Skeletal muscle cell (primary cell): ENCODE results near the gene CFAP100.
A peak's percentile ranks its signal among the peaks of the same experiment; 100 is the strongest.

ENCODE experiments used
- DNase-seq: peaks from one replicate; pipeline ENCODE4 v3.0.0-alpha.2; 2010; ENCODE audit warnings: low read depth
- H3K4me3 ChIP-seq: 2 replicates; pipeline ENCODE4 v1.5.1; 2011; ENCODE audit warnings: low read depth, mild to moderate bottlenecking, control low read depth, low read length, moderate library complexity

CFAP100 gene

DNA sequence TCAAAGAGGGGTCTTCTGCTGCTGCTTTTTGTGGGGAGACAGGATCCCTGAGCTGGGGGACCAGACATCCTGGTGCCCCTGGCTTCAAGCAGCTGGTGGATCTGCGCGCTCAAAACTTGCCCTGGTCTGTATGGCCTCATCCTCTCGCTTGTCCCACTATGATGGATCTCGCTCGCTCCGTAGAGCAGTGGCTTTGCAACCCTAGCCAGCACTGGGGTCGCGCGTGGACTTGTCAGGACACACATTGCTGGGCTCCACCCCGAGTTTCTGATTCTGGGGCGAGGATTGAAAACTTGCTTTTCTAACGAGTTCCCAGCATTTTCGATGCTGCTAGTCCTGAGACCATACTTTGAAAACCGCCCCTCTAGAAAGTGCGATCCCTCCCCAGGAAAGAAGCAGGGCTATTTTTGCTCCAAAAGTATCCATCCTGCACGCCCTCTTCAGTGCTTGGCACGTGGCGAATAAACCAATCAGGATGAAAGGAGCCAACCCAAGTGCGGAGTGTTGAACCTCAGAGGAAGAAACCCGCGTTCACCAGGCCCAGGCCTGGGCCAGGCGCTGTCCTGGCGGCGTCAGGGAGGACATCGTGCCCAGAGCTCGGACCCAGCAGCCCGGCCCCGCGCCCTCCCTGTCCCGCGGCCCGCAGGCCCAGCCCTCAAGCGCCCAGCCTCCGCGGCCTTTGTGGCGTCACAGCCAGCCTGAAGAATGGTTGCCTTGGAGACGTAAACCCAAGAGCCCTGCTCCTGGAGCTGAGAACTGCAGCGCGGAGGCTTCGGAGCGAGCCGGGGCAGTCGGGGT lies at the start of gene CFAP100:
CFAP100 (plus strand) TSS at position 731 of the 798 bp plus-strand sequence. CDS start 1,092 bp downstream, outside the sequence.
- DNase-seq, result no peak
- no peak within 1 kb of the TSS for H3K4me3 ChIP-seq

DNA sequence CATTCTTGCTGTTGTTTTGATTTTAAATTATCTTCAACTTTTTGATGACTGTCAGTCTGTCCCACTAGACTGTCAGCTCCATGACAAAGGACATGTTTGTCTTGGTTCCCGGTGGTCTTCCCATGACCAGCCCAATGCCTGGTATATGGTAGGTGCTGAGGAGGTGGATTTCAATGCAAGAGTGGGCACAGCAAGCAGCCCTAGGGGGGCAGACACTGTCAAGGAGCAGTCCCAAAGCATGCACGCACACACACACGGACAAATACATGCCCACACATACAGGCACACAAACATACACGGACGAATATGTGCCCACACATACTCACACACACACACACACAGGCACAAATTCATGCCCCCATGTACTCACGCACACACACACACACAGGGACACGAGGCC lies 49.5 kb upstream of the CFAP100 start:
- no peak overlapping the region for H3K4me3 ChIP-seq
- no peak for DNase-seq

DNA sequence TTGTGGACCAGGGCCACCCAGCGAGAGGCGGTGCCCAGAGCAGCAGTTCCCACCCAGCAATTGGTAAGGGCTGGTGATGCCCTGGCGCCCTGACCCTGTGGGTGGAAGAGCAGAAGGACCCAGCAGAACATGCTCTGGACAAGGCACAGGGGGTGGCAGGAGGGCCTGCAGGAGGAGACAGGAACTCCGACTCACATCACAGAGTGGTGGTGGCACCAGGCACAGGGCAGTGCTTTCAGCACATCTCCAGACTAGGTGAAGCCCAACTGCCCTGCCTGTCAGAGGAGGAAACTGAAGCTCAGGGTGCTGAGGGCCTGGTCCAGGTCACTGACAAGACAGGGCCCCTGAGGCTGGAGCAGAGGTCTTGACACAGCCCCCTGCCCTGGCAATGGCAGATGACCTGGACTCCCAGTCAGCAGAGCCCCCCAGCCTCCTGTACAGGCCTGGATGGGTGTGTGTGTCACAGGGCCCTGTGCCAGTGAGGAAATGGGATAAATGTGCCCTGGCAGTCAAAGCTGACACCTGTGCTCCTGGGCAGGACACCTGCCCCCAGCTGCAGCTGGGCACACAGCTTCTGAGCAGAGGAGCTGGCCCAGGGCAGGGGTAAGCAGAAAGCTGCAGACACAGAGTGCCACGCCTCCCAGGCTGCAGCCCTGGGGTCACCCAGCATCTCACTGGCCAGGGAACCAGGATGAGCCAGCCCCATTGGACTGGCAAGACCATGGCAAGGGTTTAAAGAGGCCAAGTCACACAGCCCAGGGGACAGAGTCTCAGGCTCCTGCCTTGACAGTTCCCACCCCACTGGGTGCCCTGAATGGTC lies 48.9 kb upstream of the CFAP100 start:
- no peak for DNase-seq
- no peak overlapping the region for H3K4me3 ChIP-seq

DNA sequence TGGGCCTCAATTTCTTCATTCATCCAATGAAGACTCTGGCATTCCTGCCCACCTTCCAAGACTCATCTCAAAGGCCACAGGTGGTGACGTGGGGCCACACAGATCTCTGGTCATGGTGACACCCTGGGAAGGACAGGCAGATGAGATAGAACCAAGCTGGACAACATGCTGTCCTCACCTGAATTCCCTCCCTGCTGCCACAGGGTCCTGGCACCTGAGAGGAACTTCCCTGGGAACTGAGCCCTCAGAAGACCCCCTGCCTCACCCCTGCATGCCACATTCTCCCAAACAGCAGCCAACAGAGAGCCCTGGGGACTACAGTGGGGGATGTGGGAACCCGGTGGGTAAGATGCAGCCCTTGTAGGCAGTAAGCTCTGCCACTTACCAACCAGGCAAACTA lies 48.2 kb upstream of the CFAP100 start:
- DNase-seq, result no peak
- H3K4me3 ChIP-seq, result no peak overlapping the region

DNA sequence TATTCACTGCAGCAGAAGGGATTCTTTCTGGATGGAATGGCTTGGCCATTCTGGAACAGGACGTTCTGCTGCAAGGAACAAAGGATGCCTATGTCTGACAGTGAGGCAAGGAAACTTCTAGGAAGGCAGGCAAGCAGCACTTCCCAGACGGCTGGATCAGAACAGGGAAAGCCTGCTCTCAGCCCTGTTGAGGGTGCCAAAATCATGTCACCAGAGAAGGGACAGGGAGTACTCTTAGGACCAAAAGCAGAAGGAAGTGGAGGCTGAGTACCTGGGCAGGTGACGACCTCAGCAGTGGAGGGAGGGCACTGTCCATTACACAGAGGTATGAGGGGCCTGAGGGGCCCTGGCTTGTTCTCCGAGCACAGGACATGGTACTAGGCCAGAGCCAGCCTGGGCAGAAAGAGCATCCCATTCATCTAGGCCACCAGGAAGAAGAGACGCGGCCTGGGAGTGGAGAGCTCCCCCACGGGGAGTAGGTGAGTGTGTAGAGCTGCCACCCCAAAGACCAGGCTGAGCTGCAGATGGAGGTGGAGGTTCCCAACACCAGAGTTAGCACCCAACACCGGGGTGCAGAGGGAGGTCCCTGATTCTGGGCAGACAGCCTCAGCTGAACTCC lies 47.1 kb upstream of the CFAP100 start:
- H3K4me3 ChIP-seq, result no peak overlapping the region
- DNase-seq, result no peak

DNA sequence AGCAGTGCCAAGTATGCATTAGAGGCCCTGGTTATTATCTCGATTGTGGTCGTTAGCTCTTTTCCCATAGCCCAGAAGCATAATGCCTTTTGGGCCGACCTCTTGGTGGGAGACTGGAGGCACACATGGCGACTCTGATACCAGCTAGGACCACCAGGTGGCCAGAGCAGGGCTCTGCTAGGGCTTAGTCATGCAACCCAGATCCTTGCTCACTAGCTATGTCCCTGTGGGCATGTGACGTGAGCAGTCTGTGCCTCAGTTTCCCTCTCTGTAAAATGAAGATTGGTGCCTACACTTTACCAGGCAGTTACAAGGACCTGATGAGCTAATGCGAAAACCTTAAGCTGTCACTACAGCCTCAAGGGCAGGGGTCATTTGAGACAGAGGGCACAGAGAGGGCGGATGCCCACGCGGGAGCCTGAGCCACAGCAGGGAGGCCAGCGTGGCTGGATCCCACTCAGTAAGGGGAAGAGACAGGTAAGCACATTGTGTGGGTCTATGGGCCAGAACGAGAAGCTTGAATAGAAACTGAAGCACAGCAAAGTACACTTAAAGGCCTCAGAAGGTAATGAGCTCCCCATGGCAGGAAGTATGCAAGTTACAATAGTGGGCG lies 46.3 kb upstream of the CFAP100 start:
- no peak overlapping the region for H3K4me3 ChIP-seq
- no peak for DNase-seq

DNA sequence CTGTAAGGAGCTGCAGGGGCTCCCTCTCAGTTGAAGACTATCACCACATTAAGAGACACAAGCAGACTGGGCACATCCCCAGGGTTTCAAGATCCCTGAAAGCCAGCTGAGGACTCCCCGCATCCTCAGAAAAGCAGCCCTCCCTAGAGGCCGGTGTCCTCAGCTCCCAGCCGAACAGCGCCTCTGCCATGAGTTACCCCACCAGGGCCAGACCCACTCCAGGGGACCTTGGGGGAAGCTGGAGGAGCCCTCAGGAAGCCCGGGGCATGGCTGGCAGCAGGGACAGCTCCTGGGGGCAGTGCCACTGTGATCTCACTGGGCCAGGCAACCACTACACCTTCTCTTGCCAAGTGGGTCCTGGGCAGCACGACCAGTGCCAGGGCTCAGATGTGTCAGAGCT lies 45.6 kb upstream of the CFAP100 start:
- no peak for DNase-seq

DNA sequence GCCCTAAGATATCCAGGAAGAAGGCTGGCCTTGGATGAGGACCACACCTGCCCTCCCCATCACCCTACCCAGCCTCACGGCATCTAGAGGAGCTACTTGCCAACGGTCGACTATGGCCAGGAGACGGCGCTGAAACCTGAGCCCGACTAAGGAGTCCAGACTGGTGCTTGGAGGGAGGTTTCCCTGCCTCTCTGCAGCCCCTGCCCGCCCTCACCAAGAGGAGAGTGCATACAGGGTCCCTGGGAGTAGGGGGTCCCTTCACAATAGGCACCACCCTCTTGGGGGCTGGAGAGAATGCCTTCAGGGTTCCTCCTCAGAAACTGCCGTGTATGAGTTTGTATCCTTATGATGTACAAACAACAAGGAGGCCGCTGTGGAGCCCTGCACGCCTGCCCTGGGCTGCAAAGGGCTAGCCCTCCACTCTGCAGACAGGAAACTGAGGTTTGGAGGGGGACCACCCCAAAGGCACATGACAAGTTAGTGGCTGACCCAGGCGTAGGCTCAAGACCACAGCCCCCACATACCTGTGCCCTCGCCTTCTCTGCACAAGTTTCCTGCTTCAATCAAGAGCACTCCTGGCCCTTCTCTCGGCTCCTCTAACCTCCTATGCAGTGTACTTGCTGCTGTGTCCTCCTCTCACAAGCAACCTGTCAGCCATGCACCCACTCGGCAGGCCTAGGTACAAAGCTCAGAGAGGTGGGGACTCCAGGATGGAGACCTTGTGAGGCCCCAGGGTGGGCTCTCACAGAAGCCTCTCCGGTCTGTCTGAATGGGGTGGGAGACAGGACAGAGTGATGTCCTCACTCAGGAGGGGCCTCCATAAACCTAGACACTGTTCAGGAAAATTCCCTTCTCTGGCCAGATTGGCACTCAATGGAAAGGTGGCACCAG lies 44.9 kb upstream of the CFAP100 start:
- H3K4me3 ChIP-seq, result no peak overlapping the region
- DNase-seq, result no peak

More for the DNA sequence above, 45.6 kb upstream of the CFAP100 start:
- H3K4me3 ChIP-seq, result no peak overlapping the region

DNA sequence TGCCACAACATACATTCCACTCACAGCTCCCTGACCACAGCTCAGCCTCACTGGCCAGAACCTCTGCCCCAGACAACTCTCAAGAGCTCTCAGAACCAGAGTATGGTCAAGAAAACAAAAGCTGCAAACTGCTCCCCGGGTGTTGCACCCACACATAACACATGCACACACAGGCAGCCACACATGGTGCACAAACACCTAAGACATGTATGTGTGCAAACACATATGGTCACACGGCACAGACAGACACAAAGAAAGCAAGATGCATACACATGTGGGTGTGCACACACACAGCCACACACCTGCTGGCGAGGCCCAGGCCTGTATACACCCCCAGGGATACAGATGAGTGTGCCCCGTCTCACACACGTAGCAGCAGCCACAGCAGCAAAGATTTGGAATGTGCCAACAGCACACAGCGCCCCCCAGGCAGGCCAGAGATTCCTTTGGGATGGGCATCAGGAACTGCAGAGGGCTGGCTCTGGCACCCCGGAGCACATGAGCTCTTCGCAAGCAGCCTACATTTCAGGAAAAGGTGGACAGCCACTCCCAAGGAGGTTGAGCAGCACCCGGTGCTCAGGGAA lies 44.1 kb upstream of the CFAP100 start:
- DNase-seq, result no peak
- no peak overlapping the region for H3K4me3 ChIP-seq

DNA sequence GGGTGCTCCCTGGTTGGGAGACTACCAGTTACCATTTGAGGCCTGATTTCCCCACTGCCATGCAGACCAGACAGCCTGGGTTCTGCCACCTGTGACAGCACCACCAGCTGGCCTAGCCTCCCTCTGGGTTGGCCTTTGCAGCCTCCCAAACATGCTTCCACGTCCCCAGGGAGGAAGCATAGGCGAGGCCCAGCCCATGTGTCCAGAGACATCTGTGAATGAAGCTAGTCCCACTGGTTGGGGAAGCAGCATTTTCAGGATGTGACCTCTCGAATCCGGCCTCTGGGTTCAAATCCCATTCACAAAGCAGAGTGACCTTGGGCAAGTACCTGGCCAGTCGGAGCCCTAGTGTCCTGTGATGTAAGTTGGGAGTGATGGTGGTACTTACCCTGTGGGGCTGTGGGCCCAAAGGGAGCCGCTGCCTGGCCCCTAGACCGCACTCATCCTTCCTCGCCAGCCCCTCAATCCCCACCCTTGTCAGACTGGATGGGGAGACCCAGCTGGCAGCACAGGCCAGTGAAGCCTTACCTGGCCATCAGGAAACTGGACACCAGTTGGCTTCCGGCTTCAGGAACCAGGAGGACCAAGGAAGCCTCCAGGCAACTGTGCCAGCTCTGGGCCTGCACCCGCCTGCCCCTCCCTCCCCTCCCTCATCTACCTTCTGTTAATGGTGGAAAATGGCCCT lies 43.5 kb upstream of the CFAP100 start:
- H3K4me3 ChIP-seq, result no peak overlapping the region
- no peak for DNase-seq

DNA sequence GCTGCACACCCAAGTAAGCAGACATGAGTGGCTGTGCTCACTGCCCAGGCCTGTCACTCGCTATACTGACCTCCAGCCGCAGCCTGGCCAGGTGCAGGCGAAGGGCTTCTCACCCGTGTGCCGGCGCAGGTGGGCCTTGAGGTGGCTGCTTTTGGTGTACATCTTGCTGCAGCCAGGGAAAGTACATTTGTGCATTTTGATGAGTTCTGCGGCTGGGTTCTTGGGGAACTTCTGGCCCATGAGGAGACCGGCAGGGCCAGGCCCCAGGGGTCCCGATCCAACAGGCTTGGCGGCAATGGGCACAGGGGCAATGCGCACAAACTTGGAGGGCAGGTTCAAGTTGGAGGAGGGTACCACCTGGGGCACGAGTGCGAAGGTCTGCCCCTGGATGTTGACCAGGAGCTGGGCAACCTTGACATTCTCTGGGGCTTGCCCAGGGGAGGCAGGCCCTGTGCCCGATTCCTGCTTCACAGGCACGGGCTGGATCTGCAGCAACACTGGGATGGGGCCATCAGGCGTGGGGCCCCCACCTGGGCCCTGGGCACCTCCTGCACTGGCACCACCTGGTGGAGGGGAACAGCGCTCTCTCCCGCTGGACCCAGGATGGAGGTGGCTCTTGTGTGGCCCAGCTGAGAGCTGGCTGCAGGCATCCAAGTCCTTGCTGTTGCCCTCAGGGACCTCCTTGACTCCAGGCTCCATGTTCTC lies 42.8 kb upstream of the CFAP100 start:
- no peak overlapping the region for H3K4me3 ChIP-seq
- DNase-seq, result no peak

DNA sequence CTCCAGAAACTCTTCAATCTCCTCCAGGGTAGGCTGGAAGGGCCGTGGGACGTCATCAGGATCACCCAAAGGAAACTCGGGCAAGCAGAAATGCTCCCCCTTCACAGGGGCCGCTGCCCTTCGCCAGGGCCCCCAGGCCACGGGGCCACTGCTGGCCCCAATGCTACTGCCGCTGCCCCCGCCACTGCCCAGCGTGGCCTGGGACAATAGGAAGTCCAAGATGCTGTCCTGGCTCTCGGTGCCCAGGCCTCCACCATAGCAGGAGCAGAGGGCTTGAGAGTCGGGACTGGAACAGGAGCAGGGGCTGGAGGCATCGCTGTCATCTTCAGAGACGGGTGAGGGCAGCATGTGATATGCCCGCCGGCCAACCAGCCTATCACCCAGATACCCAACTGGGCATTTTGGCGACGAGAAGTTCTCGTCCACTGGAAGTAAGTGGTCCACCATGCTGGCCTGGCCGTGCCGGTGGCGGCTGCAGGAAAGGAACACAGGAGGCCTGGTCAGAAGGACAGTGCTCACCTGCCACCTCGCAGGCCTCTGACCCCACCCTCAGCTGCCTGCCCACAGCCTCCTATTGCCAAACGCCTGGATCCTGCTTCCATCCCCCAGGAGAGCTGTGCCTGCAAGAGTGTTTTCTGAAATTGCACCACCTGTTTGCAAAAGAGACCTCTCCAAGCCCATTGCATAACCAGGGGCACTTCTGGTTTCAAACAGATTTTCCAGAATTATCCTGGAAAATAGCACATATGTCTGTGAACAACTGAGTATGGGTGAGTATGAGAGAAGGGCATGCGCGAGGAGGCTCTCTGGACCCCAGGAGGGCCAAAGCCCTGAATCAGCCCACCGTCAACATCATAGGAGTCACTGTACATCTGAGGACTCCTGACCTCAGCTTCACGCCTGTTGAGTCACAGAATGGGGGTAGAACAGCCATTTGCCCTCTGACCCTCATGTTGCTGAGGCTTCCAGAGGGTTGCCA lies 41.9 kb upstream of the CFAP100 start:
- DNase-seq, result peak; percentile 75
- H3K4me3 ChIP-seq, result no peak overlapping the region

DNA sequence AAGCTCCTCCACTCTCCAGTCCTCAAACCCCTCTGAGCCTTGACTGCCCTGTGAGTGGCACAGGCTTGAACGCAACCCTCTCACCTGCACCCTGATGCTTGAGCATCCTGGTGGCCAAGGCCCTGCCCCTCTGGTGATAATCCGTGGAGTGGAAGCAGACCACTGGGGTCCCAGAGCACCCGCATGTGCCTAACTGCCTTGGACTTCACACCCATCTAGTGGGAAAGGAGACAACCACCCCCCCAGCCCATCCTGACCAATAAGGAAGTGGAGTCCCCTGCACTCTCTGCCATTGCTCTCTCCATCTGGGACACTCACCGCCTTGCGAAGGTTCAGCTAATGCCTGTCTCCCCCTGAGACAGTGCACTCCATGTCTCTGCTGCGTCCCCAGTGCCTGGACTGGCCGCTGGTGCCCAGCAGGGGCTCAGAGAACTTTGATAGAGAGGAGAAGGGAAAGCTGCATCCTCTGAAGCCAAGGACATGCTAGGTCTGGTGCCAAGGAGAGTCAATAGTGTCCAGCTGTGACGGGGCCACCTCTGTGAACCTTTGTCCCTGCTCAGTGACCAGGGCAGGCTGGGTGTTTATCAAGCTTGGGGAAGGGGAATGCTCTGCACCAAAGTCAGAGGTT lies 40.9 kb upstream of the CFAP100 start:
- no peak for DNase-seq
- H3K4me3 ChIP-seq, result no peak overlapping the region

DNA sequence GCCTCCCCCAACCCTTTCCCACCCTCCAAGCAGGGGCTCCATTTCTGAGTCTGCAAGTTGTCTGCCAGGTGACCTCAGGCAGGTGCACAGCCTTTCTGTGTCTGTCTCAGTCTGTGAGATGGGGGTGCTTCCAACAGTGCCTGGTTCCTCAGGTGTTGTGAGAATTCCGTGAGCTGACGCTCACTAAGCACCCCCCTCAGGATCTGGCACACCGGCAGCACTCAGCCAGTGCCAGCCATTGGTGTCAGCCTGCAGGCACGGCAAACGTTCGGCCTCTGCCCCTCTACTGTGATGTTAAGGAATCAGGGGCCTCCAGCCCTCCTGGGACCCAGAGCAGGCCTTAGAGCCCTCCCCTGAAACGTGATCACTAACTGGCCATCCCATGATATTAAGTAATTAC lies 39.9 kb upstream of the CFAP100 start:
- no peak overlapping the region for H3K4me3 ChIP-seq
- no peak for DNase-seq

DNA sequence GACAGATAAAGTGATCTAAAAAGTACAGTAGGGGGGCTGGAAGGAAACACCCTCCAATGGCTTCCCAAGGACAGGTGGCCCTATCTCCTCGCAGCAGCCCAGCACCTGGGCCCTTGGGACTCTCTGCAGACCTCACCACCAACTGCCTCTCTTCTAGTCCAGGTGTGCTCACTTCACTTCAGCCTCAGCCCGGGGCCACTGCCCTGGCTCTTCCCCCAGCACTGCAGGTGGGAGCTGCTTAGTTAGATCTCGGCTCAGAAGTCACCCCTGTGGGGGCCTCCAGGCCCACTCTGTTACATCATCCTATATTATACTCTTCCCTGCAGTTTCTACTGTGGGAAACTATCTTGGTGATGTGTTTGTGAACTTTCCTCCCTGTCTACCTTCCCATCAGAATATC lies 39.5 kb upstream of the CFAP100 start:
- no peak overlapping the region for H3K4me3 ChIP-seq
- DNase-seq, result no peak

DNA sequence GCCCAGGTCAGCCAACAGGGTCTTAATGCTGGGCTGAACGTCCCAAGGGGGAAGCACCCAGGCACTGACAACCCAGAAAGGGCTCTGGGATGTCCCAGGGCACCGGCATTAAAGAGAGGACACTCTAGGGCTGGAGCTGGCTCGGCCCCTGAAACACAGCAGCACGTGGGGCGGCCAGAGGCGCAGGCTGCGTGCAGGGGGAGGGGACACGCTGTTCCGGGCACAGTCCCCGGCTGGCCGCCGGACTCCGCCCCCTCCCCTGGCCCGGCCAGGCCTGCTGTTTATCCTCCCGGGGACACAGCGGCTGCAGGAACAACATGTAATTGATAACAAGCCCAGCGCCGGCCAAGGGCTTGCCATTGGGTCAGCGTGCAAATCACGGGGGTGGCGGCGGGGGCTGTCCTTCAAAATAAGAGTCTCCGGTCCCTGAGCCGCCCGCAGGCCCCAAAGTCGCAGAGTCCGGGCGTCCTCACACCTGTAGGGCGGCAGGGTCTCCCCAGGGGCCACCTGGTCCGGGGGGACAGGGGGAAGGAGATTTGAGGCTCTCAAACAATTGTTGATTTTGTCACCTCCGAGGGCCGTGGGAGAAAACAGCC lies 38.8 kb upstream of the CFAP100 start:
- peak overlapping the region; percentile 51 for H3K4me3 ChIP-seq

More for the DNA sequence above, 38.8 kb upstream of the CFAP100 start:
- DNase-seq, result peak; percentile 64
